ENCODE results near the gene SORCS2.
A peak's percentile ranks its signal among the peaks of the same experiment; 100 is the strongest.

Gene SORCS2

GRCh38 chr4:7753931-7754465, 561.7 kb downstream of the SORCS2 start:
- DNase-seq (ENCODE audit: low read depth) = no peak

GRCh38 chr4:7754565-7755262, 562.4 kb downstream of the SORCS2 start:
- no peak for DNase-seq (ENCODE audit: low read depth)

GRCh38 chr4:7755561-7755960, 563.2 kb downstream of the SORCS2 start:
- DNase-seq (ENCODE audit: low read depth) = no peak

- no peak for DNase-seq (ENCODE audit: low read depth)
These were observed 563.7 kb downstream of the SORCS2 start for GRCh38 chr4:7756071-7756470.

- no peak for DNase-seq (ENCODE audit: low read depth)
These were observed 564.4 kb downstream of the SORCS2 start for GRCh38 chr4:7756561-7757355.

GRCh38 chr4:7757501-7758471, 565.4 kb downstream of the SORCS2 start:
- DNase-seq (ENCODE audit: low read depth) = no peak

- DNase-seq (ENCODE audit: low read depth) = no peak
These were observed 566.1 kb downstream of the SORCS2 start for GRCh38 chr4:7758476-7758875.

GRCh38 chr4:7759216-7759615, 566.9 kb downstream of the SORCS2 start:
- peak; percentile 44 for DNase-seq (ENCODE audit: low read depth)

GRCh38 chr4:7759635-7760034, 567.3 kb downstream of the SORCS2 start:
- no peak for DNase-seq (ENCODE audit: low read depth)

GRCh38 chr4:7760228-7760627, 567.9 kb downstream of the SORCS2 start:
- no peak for DNase-seq (ENCODE audit: low read depth)

- no peak for DNase-seq (ENCODE audit: low read depth)
These were observed 568.4 kb downstream of the SORCS2 start for GRCh38 chr4:7760706-7761105.

- DNase-seq (ENCODE audit: low read depth) = no peak
These were observed 569.0 kb downstream of the SORCS2 start for GRCh38 chr4:7761312-7761711.

- no peak for DNase-seq (ENCODE audit: low read depth)
These were observed 569.4 kb downstream of the SORCS2 start for GRCh38 chr4:7761720-7762119.

- no peak for DNase-seq (ENCODE audit: low read depth)
These were observed 570.2 kb downstream of the SORCS2 start for GRCh38 chr4:7762376-7763030.

- no peak for DNase-seq (ENCODE audit: low read depth)
These were observed 570.8 kb downstream of the SORCS2 start for GRCh38 chr4:7763106-7763505.

- DNase-seq (ENCODE audit: low read depth) = no peak
These were observed 571.5 kb downstream of the SORCS2 start for GRCh38 chr4:7763788-7764187.

GRCh38 chr4:7764466-7764865, 572.1 kb downstream of the SORCS2 start:
- DNase-seq (ENCODE audit: low read depth) = no peak

GRCh38 chr4:7765666-7766065, 573.3 kb downstream of the SORCS2 start:
- DNase-seq (ENCODE audit: low read depth) = no peak

GRCh38 chr4:7766086-7766485, 573.7 kb downstream of the SORCS2 start:
- no peak for DNase-seq (ENCODE audit: low read depth)

- DNase-seq (ENCODE audit: low read depth) = no peak
These were observed 574.5 kb downstream of the SORCS2 start for GRCh38 chr4:7766661-7767345.

- no peak for DNase-seq (ENCODE audit: low read depth)
These were observed 575.2 kb downstream of the SORCS2 start for GRCh38 chr4:7767526-7767925.
